Left lung (tissue), 10 donors: Measurements from ENCODE around the gene GRM1. TPM values are rescaled to one million over a fixed set of nuclear protein-coding genes. Genes with fewer than 3 reads are reported as not detected.

Source experiments
- ATAC-seq: fragments of 200-7000 bp; cut with Tn5 transposase; one replicate; pipeline ENCODE4 v1.9.1; 2020; ENCODE audit warnings: moderate library complexity
- DNase-seq, 4 donors: peaks; one replicate each; pipeline ENCODE4 v3.0.0-alpha.2; 2013 to 2020
- H3K27ac ChIP-seq, 2 donors: fragments of 200-600 bp; sonication (generic) in 1 of 2; one replicate each; pipeline versions ENCODE4 v1.5.0 to v1.8.0; 2020 to 2021
- H3K27me3 ChIP-seq, 2 donors: fragments of 200-600 bp; sonication (generic) in 1 of 2; one replicate each; pipeline versions ENCODE4 v1.5.0 to v1.8.0; 2020 to 2021
- H3K36me3 ChIP-seq, 2 donors: fragments of 200-600 bp; sonication (generic) in 1 of 2; one replicate each; pipeline versions ENCODE4 v1.5.0 to v1.8.0; 2020 to 2021
- H3K4me1 ChIP-seq, 2 donors: fragments of 200-600 bp; one replicate each; pipeline ENCODE4 v1.8.0; 2021
- H3K4me3 ChIP-seq, 2 donors: fragments of 200-600 bp; sonication (generic) in 1 of 2; one replicate each; pipeline versions ENCODE4 v1.5.0 to v1.8.0; 2020 to 2021; ENCODE audit warnings: mild to moderate bottlenecking in 1 of 2
- H3K9me3 ChIP-seq, 2 donors: fragments of 200-600 bp; sonication (generic) in 1 of 2; one replicate each; pipeline versions ENCODE4 v1.5.0 to v1.8.0; 2020 to 2021
- intact Hi-C, 2 donors: fragments of 100-400 bp; cut with DNase I; formaldehyde crosslinking; loops; one replicate each; pipeline versions ENCODE4 v1.11.2 to v1.14.2; 2022
- polyA plus RNA-seq, 6 donors: library from polyadenylated mRNA; unstranded; fragments of 120-200 nt; gene quantifications; one replicate each; pipeline ENCODE4 v1.2.1, GENCODE V29; 2013; ENCODE audit not compliant: insufficient read length in 6 of 6
- total RNA-seq, 2 donors: library from RNA; stranded (reverse); fragmentation: NEBNext Ultra II Directional; extraction: Animal tissue kit (Norgen Biotek cat#: 25700); gene quantifications; one replicate each; pipeline ENCODE4 v1.2.1, GENCODE V29; 2021
- TF ChIP-seq, protein P1 (sequence below), 2 donors: fragments of 200-600 bp; sonication (generic) in 1 of 2; IDR thresholded peaks; one replicate each; pipeline versions ENCODE4 v1.5.0 to v1.8.0; 2021; ENCODE audit warnings: antibody characterized with exemption in 2 of 2
- donor health status: DM: no; HTN: yes; CAD: no.
- donor health status: DM: no; HTN: no; CAD: no.

Gene GRM1
- total and polyA plus RNA-seq, 8 donors = 0.04 to 0.10 (median 0.07) TPM; not detected in 1

DNA sequence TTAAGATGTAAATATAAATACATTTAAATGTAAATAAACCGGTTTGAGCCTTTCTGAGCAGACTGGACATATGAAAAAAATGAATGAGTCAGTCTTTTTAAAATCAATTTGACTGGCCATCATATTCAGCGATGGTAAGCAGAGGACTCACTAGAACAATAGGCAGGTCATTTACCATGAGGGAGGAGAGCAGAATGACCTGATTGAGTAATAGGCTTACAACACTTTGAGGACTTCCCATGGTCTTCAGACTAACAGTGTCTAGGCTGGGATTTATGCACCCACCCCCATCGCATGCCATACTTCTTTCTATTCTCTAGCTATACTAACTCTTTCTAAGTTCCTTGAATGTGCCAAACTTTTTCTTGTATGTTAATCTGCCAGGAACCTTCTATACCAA, 272.9 kb downstream of the GRM1 start:
- H3K4me3 ChIP-seq = no peak overlapping the region
- no peak overlapping the region for H3K27ac ChIP-seq
- intact Hi-C loops = no loop called here
- TF ChIP-seq, protein P1, sequence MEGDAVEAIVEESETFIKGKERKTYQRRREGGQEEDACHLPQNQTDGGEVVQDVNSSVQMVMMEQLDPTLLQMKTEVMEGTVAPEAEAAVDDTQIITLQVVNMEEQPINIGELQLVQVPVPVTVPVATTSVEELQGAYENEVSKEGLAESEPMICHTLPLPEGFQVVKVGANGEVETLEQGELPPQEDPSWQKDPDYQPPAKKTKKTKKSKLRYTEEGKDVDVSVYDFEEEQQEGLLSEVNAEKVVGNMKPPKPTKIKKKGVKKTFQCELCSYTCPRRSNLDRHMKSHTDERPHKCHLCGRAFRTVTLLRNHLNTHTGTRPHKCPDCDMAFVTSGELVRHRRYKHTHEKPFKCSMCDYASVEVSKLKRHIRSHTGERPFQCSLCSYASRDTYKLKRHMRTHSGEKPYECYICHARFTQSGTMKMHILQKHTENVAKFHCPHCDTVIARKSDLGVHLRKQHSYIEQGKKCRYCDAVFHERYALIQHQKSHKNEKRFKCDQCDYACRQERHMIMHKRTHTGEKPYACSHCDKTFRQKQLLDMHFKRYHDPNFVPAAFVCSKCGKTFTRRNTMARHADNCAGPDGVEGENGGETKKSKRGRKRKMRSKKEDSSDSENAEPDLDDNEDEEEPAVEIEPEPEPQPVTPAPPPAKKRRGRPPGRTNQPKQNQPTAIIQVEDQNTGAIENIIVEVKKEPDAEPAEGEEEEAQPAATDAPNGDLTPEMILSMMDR (IDR thresholded peaks at IDR 0.05) = no peak
- no peak for ATAC-seq
- no peaks in the 10 kb centered on the region for H3K4me1 ChIP-seq
- H3K36me3 ChIP-seq = no peaks in the 10 kb centered on the region
- no peaks in the 10 kb centered on the region for H3K27me3 ChIP-seq
- DNase-seq = no peak
- H3K9me3 ChIP-seq = no peaks in the 10 kb centered on the region

DNA sequence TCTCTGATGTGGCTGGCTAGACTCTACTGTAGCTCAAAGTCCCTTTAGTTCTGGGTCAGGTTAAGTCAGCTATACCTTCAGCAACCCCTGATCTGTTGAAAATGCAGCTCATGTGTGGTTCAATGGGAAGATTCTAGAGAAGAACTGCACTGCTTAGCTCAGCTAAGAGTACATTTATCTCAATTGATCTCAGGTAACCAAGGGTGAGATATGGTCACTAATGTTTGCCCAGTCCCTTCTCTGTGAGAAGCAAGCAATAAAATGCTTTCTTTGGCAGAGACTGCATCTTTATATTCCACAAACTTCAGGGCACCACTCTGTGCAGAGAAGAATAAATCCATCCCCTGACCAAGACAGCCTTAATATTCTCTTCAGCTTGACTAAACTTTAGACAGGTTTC, 274.1 kb downstream of the GRM1 start:
- ATAC-seq (no peak), DNase-seq (no peak)
- no peaks in the 10 kb centered on the region for H3K4me1 ChIP-seq
- H3K27ac ChIP-seq = no peak overlapping the region
- intact Hi-C loops = no loop called here
- H3K36me3 ChIP-seq = no peaks in the 10 kb centered on the region
- H3K9me3 ChIP-seq = no peaks in the 10 kb centered on the region
- H3K27me3 ChIP-seq = no peaks in the 10 kb centered on the region
- TF ChIP-seq, protein P1 (IDR thresholded peaks at IDR 0.05) = no peak
- H3K4me3 ChIP-seq = no peak overlapping the region

DNA sequence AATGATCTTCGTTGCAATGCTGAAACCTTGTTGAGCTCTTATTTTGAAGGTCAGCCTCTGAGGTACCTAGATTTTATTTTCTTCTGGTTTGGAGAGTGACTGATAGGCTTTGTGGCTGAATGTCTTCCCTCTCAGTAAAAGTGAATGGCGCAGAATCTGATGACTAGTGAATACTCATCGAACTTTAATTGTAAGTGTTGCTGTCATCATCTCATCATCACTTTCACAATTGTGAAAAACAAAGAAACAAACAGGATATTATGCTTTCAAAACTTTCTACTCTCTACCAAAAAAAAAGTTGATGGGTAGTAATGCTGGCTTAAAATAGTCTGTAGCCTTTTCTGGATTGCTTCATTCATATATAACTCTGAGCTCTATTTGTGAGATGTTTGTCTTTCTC, 275.3 kb downstream of the GRM1 start:
- no peaks in the 10 kb centered on the region for H3K9me3 ChIP-seq
- TF ChIP-seq, protein P1 (IDR thresholded peaks at IDR 0.05) = no peak
- DNase-seq = no peak
- no peak overlapping the region for H3K4me3 ChIP-seq
- H3K4me1 ChIP-seq = no peaks in the 10 kb centered on the region
- ATAC-seq = no peak
- intact Hi-C loops = no loop called here
- H3K27ac ChIP-seq = no peak overlapping the region
- no peaks in the 10 kb centered on the region for H3K36me3 ChIP-seq
- no peaks in the 10 kb centered on the region for H3K27me3 ChIP-seq

DNA sequence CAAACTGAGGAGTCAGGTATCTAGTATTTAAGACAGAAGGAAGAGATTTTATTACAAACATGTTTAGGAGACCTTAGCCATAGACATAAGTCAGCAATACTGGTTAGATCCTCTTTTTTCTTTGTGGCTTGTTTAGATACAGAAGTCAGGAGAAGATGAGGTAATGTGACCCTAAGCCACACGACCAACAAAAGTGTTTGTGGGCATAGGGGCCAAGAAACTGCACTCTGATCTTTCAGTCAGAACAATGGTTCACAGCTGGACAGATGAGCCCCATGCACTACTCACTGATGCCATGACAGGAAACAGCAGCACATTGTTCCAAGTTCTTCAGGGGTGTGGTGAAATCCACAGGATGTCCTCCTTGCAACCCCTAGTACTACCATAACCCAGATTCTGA, 276.2 kb downstream of the GRM1 start:
- Histone ChIP-seq H3K4me3 (no peak overlapping the region), H3K27me3 (no peaks in the 10 kb centered on the region), H3K27ac (no peak overlapping the region), H3K9me3 (no peaks in the 10 kb centered on the region), H3K36me3 (no peaks in the 10 kb centered on the region), H3K4me1 (no peaks in the 10 kb centered on the region)
- no peak for DNase-seq
- TF ChIP-seq, protein P1 (IDR thresholded peaks at IDR 0.05) = no peak
- intact Hi-C loops = no loop called here
- ATAC-seq = peak; percentile 41

DNA sequence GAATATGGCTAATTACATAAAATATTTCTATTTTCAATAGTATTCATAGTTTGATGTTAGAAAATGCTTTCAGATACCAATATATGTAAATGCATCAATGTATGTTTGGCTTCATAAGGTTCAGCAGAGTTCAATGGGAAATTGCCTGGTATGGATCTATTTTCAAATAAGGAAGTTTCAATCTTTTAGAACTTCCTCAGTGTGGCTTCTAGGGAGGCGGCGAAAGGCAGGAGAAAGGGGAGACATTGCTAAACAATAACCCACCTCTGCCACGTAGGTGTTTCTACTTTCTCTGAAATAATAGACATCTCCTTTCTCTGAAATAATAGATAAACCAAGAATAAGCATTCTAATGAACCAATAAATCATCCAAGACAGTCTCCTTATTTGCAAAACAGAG, 277.1 kb downstream of the GRM1 start:
- DNase-seq (no peak), ATAC-seq (no peak)
- Histone ChIP-seq H3K27ac (no peak overlapping the region), H3K4me3 (no peak overlapping the region), H3K27me3 (no peaks in the 10 kb centered on the region), H3K36me3 (no peaks in the 10 kb centered on the region), H3K4me1 (no peaks in the 10 kb centered on the region), H3K9me3 (no peaks in the 10 kb centered on the region)
- intact Hi-C loops = no loop called here
- TF ChIP-seq, protein P1 (IDR thresholded peaks at IDR 0.05) = no peak
